ENCODE measurements around the gene ADD1.

- TF ChIP-seq CTCF (conservative IDR thresholded peaks at IDR 0.05 in 1 of 2, IDR thresholded peaks at IDR 0.05 in 1 of 2; ENCODE audit: low read depth in 1 of 2, low read length in 2 of 2) (no peak), EZH2 (IDR thresholded peaks at IDR 0.05; ENCODE audit: low read length, missing control alignments) (no peak)
Measured at GRCh38 chr4:2799224-2799911, 44.3 kb upstream of the ADD1 start.

Data from fibroblast of lung (primary cell).